Keratinocyte (primary cell): ENCODE measurements around the gene SAG. TPM values are rescaled to one million over a fixed set of nuclear protein-coding genes. Genes with fewer than 3 reads are reported as not detected.

Experiments
- DNase-seq: peaks from one replicate; pipeline ENCODE4 v3.0.0-alpha.2; 2011; ENCODE audit warnings: low read depth, missing footprints, low spot score
- FAIRE-seq: peaks from 2 replicates; lab custom pipeline; 2011; peaks lifted over from hg19 to GRCh38; lab: Jason Lieb, UNC
- H2AFZ ChIP-seq: 2 replicates; pipeline ENCODE4 v1.6.0; 2012; ENCODE audit warnings: low read length, control low read depth, inconsistent platforms; ENCODE audit not compliant: control insufficient read depth
- H3K27ac ChIP-seq: 2 replicates; pipeline ENCODE4 v1.5.1; 2011; ENCODE audit warnings: low read length; ENCODE audit not compliant: control insufficient read depth, insufficient read depth
- H3K27me3 ChIP-seq: 3 replicates; pipeline ENCODE4 v1.6.0; 2011; ENCODE audit warnings: low read length; ENCODE audit not compliant: control insufficient read depth, insufficient read depth; ENCODE audit errors: extremely low read depth
- H3K36me3 ChIP-seq, 2 experiments: 2 replicates in 1 of 2; 3 replicates in 1 of 2; pipeline ENCODE4 v1.5.1; 2011; ENCODE audit warnings: low read length in 2 of 2, mild to moderate bottlenecking in 1 of 2; ENCODE audit not compliant: control insufficient read depth in 2 of 2, insufficient read depth in 2 of 2; ENCODE audit errors: extremely low read depth in 1 of 2
- H3K4me1 ChIP-seq: 3 replicates; pipeline ENCODE4 v1.5.1; 2011; ENCODE audit warnings: low read length; ENCODE audit not compliant: control insufficient read depth, insufficient read depth; ENCODE audit errors: extremely low read depth
- H3K4me2 ChIP-seq: 3 replicates; pipeline ENCODE4 v1.6.0; 2011; ENCODE audit warnings: low read depth, low read length; ENCODE audit not compliant: control insufficient read depth, insufficient read depth; ENCODE audit errors: extremely low read depth
- H3K4me3 ChIP-seq, 3 experiments: fragments of 200-600 bp in 1 of 3; sonication (generic) in 1 of 3; 2 replicates in 2 of 3; 3 replicates in 1 of 3; pipeline ENCODE4 v1.5.1; 2011 to 2016; ENCODE audit warnings: low read length in 3 of 3, mild to moderate bottlenecking in 3 of 3, control low read depth in 2 of 3, inconsistent platforms in 1 of 3, low read depth in 1 of 3, mixed read lengths in 1 of 3, mixed run types in 1 of 3, moderate library complexity in 1 of 3; ENCODE audit not compliant: control insufficient read depth in 2 of 3, insufficient read depth in 2 of 3; ENCODE audit errors: extremely low read depth in 1 of 3
- H3K79me2 ChIP-seq: 2 replicates; pipeline ENCODE4 v1.6.0; 2012; ENCODE audit warnings: low read length; ENCODE audit not compliant: control insufficient read depth, insufficient read depth
- H3K9ac ChIP-seq: 3 replicates; pipeline ENCODE4 v1.6.0; 2011; ENCODE audit warnings: low read length; ENCODE audit not compliant: control insufficient read depth, insufficient read depth; ENCODE audit errors: extremely low read depth
- H3K9me1 ChIP-seq: 3 replicates; pipeline ENCODE4 v1.6.0; 2011; ENCODE audit warnings: low read length; ENCODE audit not compliant: control insufficient read depth, insufficient read depth; ENCODE audit errors: extremely low read depth
- H3K9me3 ChIP-seq: 2 replicates; pipeline ENCODE4 v1.5.1; 2012; ENCODE audit warnings: low read depth, low read length; ENCODE audit not compliant: control insufficient read depth
- H4K20me1 ChIP-seq: 3 replicates; pipeline ENCODE4 v1.6.0; 2011; ENCODE audit warnings: low read length; ENCODE audit not compliant: control insufficient read depth, insufficient read depth; ENCODE audit errors: extremely low read depth
- EZH2 ChIP-seq: IDR thresholded peaks from one replicate; pipeline ENCODE4 v1.6.1; 2012; ENCODE audit warnings: inconsistent platforms, mild to moderate bottlenecking, low read length, moderate library complexity
- dilution Hi-C: fragments of 300-500 bp; cut with MboI; formaldehyde crosslinking; loops from one replicate; pipeline ENCODE4 v1.7.0; 2020; ENCODE audit warnings: low sequenced_read_pairs; ENCODE audit not compliant: extremely low pct_ligation_motif_present
- polyA plus RNA-seq, 5 experiments: library from polyadenylated mRNA; depleted of rRNA in 3 of 5; stranded (reverse) in 3 of 5; stranded (forward) in 1 of 5; unstranded in 1 of 5; fragments of >200 nt; gene quantifications; 1 replicate in 1 of 5; 2 replicates in 3 of 5; 3 replicates in 1 of 5; pipeline versions ENCODE4 v1.2.1 to v1.2.3, GENCODE V29; 2011 to 2012; ENCODE audit warnings: missing spikeins in 2 of 5, low read depth in 1 of 5, low replicate concordance in 1 of 5
- TF ChIP-seq, protein P1 (sequence below), 3 experiments: IDR thresholded peaks in 1 of 3; conservative IDR thresholded peaks in 1 of 3; optimal IDR thresholded peaks in 1 of 3; 2 replicates in 2 of 3; 3 replicates in 1 of 3; pipeline versions ENCODE3 to v1.5.1; 2011; ENCODE audit warnings: low read length in 3 of 3, mild to moderate bottlenecking in 3 of 3, moderate library complexity in 2 of 3, control low read depth in 1 of 3, inconsistent platforms in 1 of 3; ENCODE audit not compliant: insufficient read depth in 2 of 3; ENCODE audit errors: extremely low read depth in 1 of 3

The SAG gene
- polyA plus RNA-seq, 1 donor (not counting 4 experiments of a cell fraction or from before 2014, with no cell fraction given), result not detected

DNA sequence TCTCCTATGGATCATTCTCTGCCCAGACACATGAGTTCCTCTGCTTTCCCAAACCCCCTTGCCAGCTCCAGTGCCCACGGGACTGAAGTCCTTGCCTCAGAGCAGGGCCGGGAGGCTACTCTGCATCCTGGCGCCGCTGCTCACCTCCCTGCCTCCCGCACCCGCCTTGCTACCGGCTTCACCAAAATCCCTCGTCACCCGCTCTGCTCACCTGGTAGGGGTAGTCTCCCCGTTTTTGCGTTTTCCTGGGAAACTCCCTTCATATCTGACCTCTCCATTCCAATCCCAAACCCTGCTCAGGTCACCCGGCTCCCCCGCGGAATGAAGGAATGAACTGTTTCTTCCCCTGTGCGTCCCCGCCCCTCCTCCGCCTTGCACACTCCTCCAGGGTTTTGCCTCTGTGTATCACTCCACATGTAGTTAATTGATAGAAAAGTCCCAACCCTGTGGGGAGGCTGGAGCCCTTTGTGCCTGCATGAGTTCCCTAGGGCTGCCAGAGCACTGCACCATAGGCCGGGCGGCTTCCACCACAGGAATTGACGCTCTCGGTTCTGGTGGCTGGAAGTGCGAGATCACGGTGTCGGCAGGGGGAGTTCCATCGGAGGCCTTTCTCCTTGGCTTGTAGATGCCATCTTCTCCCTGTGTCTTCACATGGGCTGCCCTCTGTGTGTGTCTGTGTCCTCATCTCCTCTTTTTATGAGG lies 44.7 kb downstream of the SAG start:
- Histone ChIP-seq H4K20me1 (peaks cover 4% of the 10 kb centered on the region), H3K9me1 (no peaks in the 10 kb centered on the region), H3K79me2 (peaks cover 6% of the 10 kb centered on the region), H2AFZ (no peak overlapping the region), H3K4me2 (no peak overlapping the region), H3K27ac (no peak overlapping the region), H3K9me3 (no peaks in the 10 kb centered on the region), H3K36me3 (peaks cover 0 to 2% of the 10 kb centered on the region in 2 experiments), H3K4me3 (no peak overlapping the region), H3K27me3 (peaks cover 9% of the 10 kb centered on the region), H3K9ac (no peak overlapping the region), H3K4me1 (peaks cover 39% of the 10 kb centered on the region)
- dilution Hi-C loops, result no loop called here
- FAIRE-seq (no peak), DNase-seq (no peak)
- TF ChIP-seq, protein P1, sequence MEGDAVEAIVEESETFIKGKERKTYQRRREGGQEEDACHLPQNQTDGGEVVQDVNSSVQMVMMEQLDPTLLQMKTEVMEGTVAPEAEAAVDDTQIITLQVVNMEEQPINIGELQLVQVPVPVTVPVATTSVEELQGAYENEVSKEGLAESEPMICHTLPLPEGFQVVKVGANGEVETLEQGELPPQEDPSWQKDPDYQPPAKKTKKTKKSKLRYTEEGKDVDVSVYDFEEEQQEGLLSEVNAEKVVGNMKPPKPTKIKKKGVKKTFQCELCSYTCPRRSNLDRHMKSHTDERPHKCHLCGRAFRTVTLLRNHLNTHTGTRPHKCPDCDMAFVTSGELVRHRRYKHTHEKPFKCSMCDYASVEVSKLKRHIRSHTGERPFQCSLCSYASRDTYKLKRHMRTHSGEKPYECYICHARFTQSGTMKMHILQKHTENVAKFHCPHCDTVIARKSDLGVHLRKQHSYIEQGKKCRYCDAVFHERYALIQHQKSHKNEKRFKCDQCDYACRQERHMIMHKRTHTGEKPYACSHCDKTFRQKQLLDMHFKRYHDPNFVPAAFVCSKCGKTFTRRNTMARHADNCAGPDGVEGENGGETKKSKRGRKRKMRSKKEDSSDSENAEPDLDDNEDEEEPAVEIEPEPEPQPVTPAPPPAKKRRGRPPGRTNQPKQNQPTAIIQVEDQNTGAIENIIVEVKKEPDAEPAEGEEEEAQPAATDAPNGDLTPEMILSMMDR (optimal IDR thresholded peaks at IDR 0.05 in 1 of 3, IDR thresholded peaks at IDR 0.05 in 1 of 3, conservative IDR thresholded peaks at IDR 0.05 in 1 of 3; ENCODE audit: extremely low read depth in 1 of 3, insufficient read depth in 2 of 3, low read length in 3 of 3), result no peak
- no peak for TF ChIP-seq EZH2

DNA sequence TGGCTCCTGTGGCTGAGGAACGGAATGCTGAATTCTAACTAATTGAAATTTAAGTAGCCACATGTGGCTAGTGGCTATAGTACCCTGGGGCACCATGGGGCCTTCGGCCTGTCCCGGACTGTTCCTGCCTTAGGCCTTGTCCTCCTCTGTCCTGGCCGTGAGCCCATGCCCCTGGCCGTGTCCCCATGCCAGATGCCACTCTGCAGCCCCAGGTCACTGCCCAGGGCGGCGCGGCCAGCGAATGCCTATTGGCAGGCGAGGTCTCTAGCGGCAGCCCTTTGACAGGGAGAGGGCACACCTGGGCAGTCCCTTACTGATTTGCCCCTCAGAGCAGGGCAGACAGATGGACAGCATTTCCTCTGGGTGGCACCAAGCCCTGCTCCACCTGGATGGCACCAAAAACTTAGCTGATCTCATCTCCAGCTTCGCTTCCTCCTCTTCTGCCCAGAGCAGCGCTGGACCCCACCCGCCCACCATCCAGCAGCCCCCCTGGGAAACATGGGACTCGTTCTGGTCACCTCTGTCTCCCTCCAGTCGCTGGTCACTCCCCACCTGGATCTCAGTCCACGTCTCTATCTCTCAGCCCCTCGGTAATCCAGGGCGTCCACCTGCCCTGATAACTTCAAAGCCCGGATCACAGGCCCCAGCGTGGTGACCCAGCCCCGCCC lies 45.6 kb downstream of the SAG start:
- Histone ChIP-seq H3K27me3 (no peaks in the 10 kb centered on the region), H3K4me1 (peaks cover 39% of the 10 kb centered on the region), H3K79me2 (peaks cover 6% of the 10 kb centered on the region), H2AFZ (peak overlapping the region; percentile 57), H3K9me3 (no peaks in the 10 kb centered on the region), H3K4me2 (peak overlapping the region; percentile 74), H3K9me1 (no peaks in the 10 kb centered on the region), H3K27ac (no peak overlapping the region), H3K36me3 (peaks cover 0 to 2% of the 10 kb centered on the region in 2 experiments), H3K9ac (peak overlapping the region; percentile 29), H3K4me3 (peak overlapping the region in 1 of 3 experiments; percentile 22), H4K20me1 (peaks cover 4% of the 10 kb centered on the region)
- no peak for DNase-seq
- FAIRE-seq, result no peak
- TF ChIP-seq, protein P1 (optimal IDR thresholded peaks at IDR 0.05 in 1 of 3, IDR thresholded peaks at IDR 0.05 in 1 of 3, conservative IDR thresholded peaks at IDR 0.05 in 1 of 3; ENCODE audit: extremely low read depth in 1 of 3, insufficient read depth in 2 of 3, low read length in 3 of 3), result no peak
- TF ChIP-seq EZH2, result no peak
- dilution Hi-C loops, result no loop called here
